Stomach (tissue), 4 donors: Measurements from ENCODE around the gene IFIT3.

Experiments
- EP300 ChIP-seq: sonication (generic); formaldehyde crosslinking; IDR thresholded peaks from one replicate; pipeline ENCODE4 v1.6.1; 2017; ENCODE audit warnings: antibody characterized with exemption
- POLR2A ChIP-seq, 4 donors: fragments of 450-650 bp; IDR thresholded peaks; one replicate each; pipeline ENCODE4 v1.6.1; 2016; ENCODE audit warnings: antibody characterized with exemption in 4 of 4, control low read depth in 2 of 4, mild to moderate bottlenecking in 1 of 4, moderate library complexity in 1 of 4
- POLR2AphosphoS5 ChIP-seq, 3 donors: sonication (generic); formaldehyde crosslinking; IDR thresholded peaks; one replicate each; pipeline ENCODE4 v1.6.1; 2016; ENCODE audit warnings: antibody characterized with exemption in 3 of 3
- TF ChIP-seq, protein P1 (sequence below), 7 experiments: fragments of 450-650 bp in 4 of 7; fragments of 200-600 bp in 3 of 7; sonication (generic) in 3 of 7; IDR thresholded peaks; one replicate each; pipeline ENCODE4 v1.5.1; 2016 to 2019; ENCODE audit warnings: antibody characterized with exemption in 7 of 7, control low read depth in 2 of 7, mild to moderate bottlenecking in 1 of 7

- TF ChIP-seq POLR2AphosphoS5 (IDR thresholded peaks at IDR 0.05): no peak
- no peak for TF ChIP-seq POLR2A (IDR thresholded peaks at IDR 0.05)
- TF ChIP-seq, protein P1, sequence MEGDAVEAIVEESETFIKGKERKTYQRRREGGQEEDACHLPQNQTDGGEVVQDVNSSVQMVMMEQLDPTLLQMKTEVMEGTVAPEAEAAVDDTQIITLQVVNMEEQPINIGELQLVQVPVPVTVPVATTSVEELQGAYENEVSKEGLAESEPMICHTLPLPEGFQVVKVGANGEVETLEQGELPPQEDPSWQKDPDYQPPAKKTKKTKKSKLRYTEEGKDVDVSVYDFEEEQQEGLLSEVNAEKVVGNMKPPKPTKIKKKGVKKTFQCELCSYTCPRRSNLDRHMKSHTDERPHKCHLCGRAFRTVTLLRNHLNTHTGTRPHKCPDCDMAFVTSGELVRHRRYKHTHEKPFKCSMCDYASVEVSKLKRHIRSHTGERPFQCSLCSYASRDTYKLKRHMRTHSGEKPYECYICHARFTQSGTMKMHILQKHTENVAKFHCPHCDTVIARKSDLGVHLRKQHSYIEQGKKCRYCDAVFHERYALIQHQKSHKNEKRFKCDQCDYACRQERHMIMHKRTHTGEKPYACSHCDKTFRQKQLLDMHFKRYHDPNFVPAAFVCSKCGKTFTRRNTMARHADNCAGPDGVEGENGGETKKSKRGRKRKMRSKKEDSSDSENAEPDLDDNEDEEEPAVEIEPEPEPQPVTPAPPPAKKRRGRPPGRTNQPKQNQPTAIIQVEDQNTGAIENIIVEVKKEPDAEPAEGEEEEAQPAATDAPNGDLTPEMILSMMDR (IDR thresholded peaks at IDR 0.05): peak in 4 of 7 experiments; percentile 20 to 54 (median 36)
- no peak for TF ChIP-seq EP300
Observed at GRCh38 chr10:89369156-89370105, 41.6 kb downstream of the IFIT3 start.
